ENCODE results near the gene BACE1-AS. TPM values are rescaled to one million over a fixed set of nuclear protein-coding genes. Genes with fewer than 3 reads are reported as not detected.

BACE1-AS gene
- total RNA-seq, 1 donor from 2014 or later, result 6.8 TPM

- H3K9ac ChIP-seq (ENCODE audit: low read length), result no peak overlapping the region
- H3K27ac ChIP-seq (ENCODE audit: low read depth, low read length), result no peak overlapping the region
- peaks cover 34% of the 10 kb centered on the region for H4K20me1 ChIP-seq (ENCODE audit: insufficient read depth, low read length)
- H3K36me3 Mint-ChIP-seq (ENCODE audit: low read depth, unreplicated experiment), result peaks cover 18% of the 10 kb centered on the region
- H3K79me2 ChIP-seq (ENCODE audit: insufficient read depth, low read length), result peaks cover 48% of the 10 kb centered on the region
- no peak overlapping the region for H3K4me3 ChIP-seq (ENCODE audit: insufficient read depth, low read depth, low read length)
- H3K4me3 Mint-ChIP-seq (ENCODE audit: unreplicated experiment), result no peak overlapping the region
- H3K27me3 ChIP-seq (ENCODE audit: insufficient read depth, low read length), result no peaks in the 10 kb centered on the region
- peaks cover 2% of the 10 kb centered on the region for H3K9me3 Mint-ChIP-seq (ENCODE audit: unreplicated experiment)
- H3K4me1 ChIP-seq (ENCODE audit: insufficient read depth, low read length), result peaks cover 9% of the 10 kb centered on the region
- H2AFZ ChIP-seq (ENCODE audit: low read depth, low read length), result no peak overlapping the region
- TF ChIP-seq EZH2 (IDR thresholded peaks at IDR 0.05; ENCODE audit: insufficient read depth, low read length), result no peak
- no peak for TF ChIP-seq CTCF (IDR thresholded peaks at IDR 0.05; ENCODE audit: insufficient read depth, low read depth, low read length)
- no peaks in the 10 kb centered on the region for H3K27me3 Mint-ChIP-seq (ENCODE audit: low read depth, unreplicated experiment)
- FAIRE-seq (no peak), DNase-seq (ENCODE audit: low read depth) (no peak)
- no peak overlapping the region for H3K4me2 ChIP-seq (ENCODE audit: low read length)
- H3K4me1 Mint-ChIP-seq (ENCODE audit: low read depth, unreplicated experiment), result peaks cover 7% of the 10 kb centered on the region
- peaks cover 10% of the 10 kb centered on the region for H3K36me3 ChIP-seq (ENCODE audit: insufficient read depth, low read length)
- no peak overlapping the region for H3K27ac Mint-ChIP-seq (ENCODE audit: unreplicated experiment)
- H3K9me3 ChIP-seq (ENCODE audit: insufficient read depth, low read depth, low read length), result no peaks in the 10 kb centered on the region
These were observed 41.7 kb downstream of the BACE1-AS start for GRCh38 chr11:117332843-117333242.

- H4K20me1 ChIP-seq (ENCODE audit: insufficient read depth, low read length), result peaks cover 32% of the 10 kb centered on the region
- H3K9ac ChIP-seq (ENCODE audit: low read length), result no peak overlapping the region
- H3K9me3 ChIP-seq (ENCODE audit: insufficient read depth, low read depth, low read length), result no peaks in the 10 kb centered on the region
- H3K27me3 ChIP-seq (ENCODE audit: insufficient read depth, low read length), result no peaks in the 10 kb centered on the region
- TF ChIP-seq EZH2 (IDR thresholded peaks at IDR 0.05; ENCODE audit: insufficient read depth, low read length) (no peak), CTCF (IDR thresholded peaks at IDR 0.05; ENCODE audit: insufficient read depth, low read depth, low read length) (no peak)
- H3K36me3 ChIP-seq (ENCODE audit: insufficient read depth, low read length), result peaks cover 19% of the 10 kb centered on the region
- no peak overlapping the region for H3K27ac Mint-ChIP-seq (ENCODE audit: unreplicated experiment)
- FAIRE-seq, result no peak
- H3K4me2 ChIP-seq (ENCODE audit: low read length), result no peak overlapping the region
- no peaks in the 10 kb centered on the region for H3K27me3 Mint-ChIP-seq (ENCODE audit: low read depth, unreplicated experiment)
- H3K4me1 ChIP-seq (ENCODE audit: insufficient read depth, low read length), result peaks cover 6% of the 10 kb centered on the region
- peaks cover 2% of the 10 kb centered on the region for H3K9me3 Mint-ChIP-seq (ENCODE audit: unreplicated experiment)
- peaks cover 45% of the 10 kb centered on the region for H3K79me2 ChIP-seq (ENCODE audit: insufficient read depth, low read length)
- no peak overlapping the region for H3K4me3 Mint-ChIP-seq (ENCODE audit: unreplicated experiment)
- H3K36me3 Mint-ChIP-seq (ENCODE audit: low read depth, unreplicated experiment), result peaks cover 21% of the 10 kb centered on the region
- peaks cover 7% of the 10 kb centered on the region for H3K4me1 Mint-ChIP-seq (ENCODE audit: low read depth, unreplicated experiment)
- no peak for DNase-seq (ENCODE audit: low read depth)
- no peak overlapping the region for H3K27ac ChIP-seq (ENCODE audit: low read depth, low read length)
- no peak overlapping the region for H3K4me3 ChIP-seq (ENCODE audit: insufficient read depth, low read depth, low read length)
- H2AFZ ChIP-seq (ENCODE audit: low read depth, low read length), result no peak overlapping the region
These were observed 42.8 kb downstream of the BACE1-AS start for GRCh38 chr11:117333917-117334316.

GRCh38 chr11:117334896-117335295 is 43.8 kb downstream of the BACE1-AS start:
- peaks cover 5% of the 10 kb centered on the region for H3K4me1 Mint-ChIP-seq (ENCODE audit: low read depth, unreplicated experiment)
- no peak for DNase-seq (ENCODE audit: low read depth)
- no peaks in the 10 kb centered on the region for H3K9me3 ChIP-seq (ENCODE audit: insufficient read depth, low read depth, low read length)
- H3K27ac ChIP-seq (ENCODE audit: low read depth, low read length), result no peak overlapping the region
- FAIRE-seq, result no peak
- peaks cover 27% of the 10 kb centered on the region for H3K36me3 ChIP-seq (ENCODE audit: insufficient read depth, low read length)
- TF ChIP-seq CTCF (IDR thresholded peaks at IDR 0.05; ENCODE audit: insufficient read depth, low read depth, low read length) (no peak), EZH2 (IDR thresholded peaks at IDR 0.05; ENCODE audit: insufficient read depth, low read length) (no peak)
- H3K27ac Mint-ChIP-seq (ENCODE audit: unreplicated experiment), result no peak overlapping the region
- no peak overlapping the region for H3K4me2 ChIP-seq (ENCODE audit: low read length)
- no peak overlapping the region for H3K4me3 ChIP-seq (ENCODE audit: insufficient read depth, low read depth, low read length)
- H3K4me3 Mint-ChIP-seq (ENCODE audit: unreplicated experiment), result no peak overlapping the region
- peaks cover 25% of the 10 kb centered on the region for H3K36me3 Mint-ChIP-seq (ENCODE audit: low read depth, unreplicated experiment)
- H3K27me3 ChIP-seq (ENCODE audit: insufficient read depth, low read length), result no peaks in the 10 kb centered on the region
- H3K4me1 ChIP-seq (ENCODE audit: insufficient read depth, low read length), result no peaks in the 10 kb centered on the region
- H3K9ac ChIP-seq (ENCODE audit: low read length), result no peak overlapping the region
- peaks cover 2% of the 10 kb centered on the region for H3K9me3 Mint-ChIP-seq (ENCODE audit: unreplicated experiment)
- H3K27me3 Mint-ChIP-seq (ENCODE audit: low read depth, unreplicated experiment), result no peaks in the 10 kb centered on the region
- peaks cover 25% of the 10 kb centered on the region for H4K20me1 ChIP-seq (ENCODE audit: insufficient read depth, low read length)
- no peak overlapping the region for H2AFZ ChIP-seq (ENCODE audit: low read depth, low read length)
- peaks cover 36% of the 10 kb centered on the region for H3K79me2 ChIP-seq (ENCODE audit: insufficient read depth, low read length)

Data from astrocyte (in vitro differentiated cells and primary cell).